GM10248 (cell line): ENCODE measurements around the gene ADGRG1.

Experiments used
- CTCF ChIA-PET: fragments of 300-600 bp; sonication (Branson Sonifier 250); formaldehyde crosslinking; extraction: SDS; loops from one replicate; lab custom pipeline; 2021; ENCODE audit warnings: antibody characterized with exemption; lab: Yijun Ruan, JAX
- POLR2A ChIA-PET: fragments of 350-650 bp; sonication (Branson Sonifier 250); formaldehyde crosslinking; extraction: SDS; loops from one replicate; lab custom pipeline; 2020; ENCODE audit warnings: antibody characterized with exemption; lab: Yijun Ruan, JAX
- DNase-seq: peaks from one replicate; pipeline ENCODE4 v3.0.0; 2012; ENCODE audit errors: extremely low spot score
- CTCF ChIP-seq: IDR thresholded peaks from 2 replicates; pipeline ENCODE4 v1.5.1; 2012; ENCODE audit warnings: mild to moderate bottlenecking, low read depth; ENCODE audit errors: extremely low read depth, missing control alignments, control extremely low read depth

ADGRG1 gene

GRCh38 chr16:57609541-57610401 is 18.7 kb upstream of the ADGRG1 start:
- ChIA-PET CTCF (interaction anchor here (0.6 to 6.6 kb wide), 24 partner anchors 9 to 390 kb away, joined by 3 to 78 read pairs (median 4); partner anchors contain the start of genes ADGRG1, CCDC102A, KATNB1 and POLR2C), POLR2A (interaction anchor here (0.6 to 1.4 kb wide), 6 partner anchors 9 to 355 kb away, joined by 3 to 7 read pairs (median 3); no protein-coding TSS in a partner anchor)
- TF ChIP-seq CTCF = peak; percentile 47
- peak; percentile 85 for DNase-seq

- CTCF ChIA-PET = interaction anchor here (1.0 to 6.6 kb wide), 18 partner anchors 10 to 125 kb away, joined by 3 to 78 read pairs (median 6); partner anchors contain the start of genes ADGRG1, CCDC102A and KATNB1
- no peak for DNase-seq
- POLR2A ChIA-PET = interaction anchor here (0.6 to 1.4 kb wide), 3 partner anchors 10 to 356 kb away, joined by 3 to 7 read pairs (median 3); no protein-coding TSS in a partner anchor
- no peak for TF ChIP-seq CTCF
These were observed 17.8 kb upstream of the ADGRG1 start for GRCh38 chr16:57610611-57611010.

- ChIA-PET CTCF (interaction anchor here (0.9 to 6.6 kb wide), 13 partner anchors 10 to 124 kb away, joined by 3 to 78 read pairs (median 5); partner anchors contain the start of gene KATNB1), POLR2A (interaction anchor here (1.4 kb wide), 1 partner anchor 10 kb away, joined by 3 read pairs; no protein-coding TSS in a partner anchor)
- TF ChIP-seq CTCF = no peak
- DNase-seq = no peak
These were observed 17.2 kb upstream of the ADGRG1 start for GRCh38 chr16:57611181-57611580.

- CTCF ChIA-PET = interaction anchor here (0.7 to 6.6 kb wide), 7 partner anchors 9 to 37 kb away, joined by 3 to 78 read pairs (median 35); no protein-coding TSS in a partner anchor
- POLR2A ChIA-PET = no interaction called here
- no peak for TF ChIP-seq CTCF
- no peak for DNase-seq
These were observed 16.7 kb upstream of the ADGRG1 start for GRCh38 chr16:57611706-57612105.

- TF ChIP-seq CTCF = no peak
- ChIA-PET CTCF (no interaction called here), POLR2A (no interaction called here)
- DNase-seq = no peak
These were observed 15.9 kb upstream of the ADGRG1 start for GRCh38 chr16:57612494-57612893.

- no peak for DNase-seq
- CTCF ChIA-PET = interaction anchor here (1.4 to 2.5 kb wide), 2 partner anchors 10 to 12 kb away, joined by 4 to 10 read pairs; no protein-coding TSS in a partner anchor
- POLR2A ChIA-PET = no interaction called here
- TF ChIP-seq CTCF = no peak
These were observed 14.9 kb upstream of the ADGRG1 start for GRCh38 chr16:57613514-57613913.
